ENCODE results near the gene COL19A1. TPM values are rescaled to one million over a fixed set of nuclear protein-coding genes. Genes with fewer than 3 reads are reported as not detected.

Gene COL19A1
- total RNA-seq, 2 donors from 2014 or later = 0.14 to 0.45 TPM

GRCh38 chr6:70151616-70152015, 285.3 kb downstream of the COL19A1 start:
- H3K27ac ChIP-seq = no peak overlapping the region
- TF ChIP-seq POLR2A (IDR thresholded peaks at IDR 0.05) (no peak), POLR2AphosphoS5 (IDR thresholded peaks at IDR 0.05) (no peak), CTCF (IDR thresholded peaks at IDR 0.05) (no peak)
- intact Hi-C loops (cut with DNase I) = no loop called here
- H3K9me3 ChIP-seq = no peaks in the 10 kb centered on the region
- no peaks in the 10 kb centered on the region for H3K27me3 ChIP-seq (replicated peaks; ENCODE audit: insufficient read depth)
- no peaks in the 10 kb centered on the region for H3K4me1 ChIP-seq (replicated peaks)
- no peaks in the 10 kb centered on the region for H3K36me3 ChIP-seq
- no peak for DNase-seq (ENCODE audit: low spot score)
- 64% methylated on average over 2 of the region's 2 CpGs for WGBS
- H3K4me3 ChIP-seq = no peak overlapping the region

- H3K36me3 ChIP-seq = no peaks in the 10 kb centered on the region
- H3K9me3 ChIP-seq = no peaks in the 10 kb centered on the region
- no peak for DNase-seq (ENCODE audit: low spot score)
- WGBS = 77% methylated on average over 6 of the region's 6 CpGs
- no peak for TF ChIP-seq POLR2AphosphoS5 (IDR thresholded peaks at IDR 0.05)
- no peak for TF ChIP-seq POLR2A (IDR thresholded peaks at IDR 0.05)
- TF ChIP-seq CTCF (IDR thresholded peaks at IDR 0.05) = no peak
- no peaks in the 10 kb centered on the region for H3K4me1 ChIP-seq (replicated peaks)
- H3K4me3 ChIP-seq = no peak overlapping the region
- no peak overlapping the region for H3K27ac ChIP-seq
- intact Hi-C loops (cut with DNase I) = no loop called here
- H3K27me3 ChIP-seq (replicated peaks; ENCODE audit: insufficient read depth) = no peaks in the 10 kb centered on the region
Observed at GRCh38 chr6:70152786-70153185, 286.4 kb downstream of the COL19A1 start.

GRCh38 chr6:70157086-70157485, 290.7 kb downstream of the COL19A1 start:
- Histone ChIP-seq H3K9me3 (no peaks in the 10 kb centered on the region), H3K4me1 (replicated peaks) (no peaks in the 10 kb centered on the region), H3K27me3 (replicated peaks; ENCODE audit: insufficient read depth) (no peaks in the 10 kb centered on the region), H3K27ac (no peak overlapping the region), H3K36me3 (no peaks in the 10 kb centered on the region), H3K4me3 (no peak overlapping the region)
- no peak for TF ChIP-seq POLR2A (IDR thresholded peaks at IDR 0.05)
- TF ChIP-seq CTCF (IDR thresholded peaks at IDR 0.05) = no peak
- no peak for TF ChIP-seq POLR2AphosphoS5 (IDR thresholded peaks at IDR 0.05)
- no peak for DNase-seq (ENCODE audit: low spot score)
- intact Hi-C loops (cut with DNase I) = no loop called here
- WGBS = 48% methylated on average over 1 of the region's 1 CpG

GRCh38 chr6:70160276-70160675, 293.9 kb downstream of the COL19A1 start:
- no peak for DNase-seq (ENCODE audit: low spot score)
- no peaks in the 10 kb centered on the region for H3K27me3 ChIP-seq (replicated peaks; ENCODE audit: insufficient read depth)
- no peaks in the 10 kb centered on the region for H3K4me1 ChIP-seq (replicated peaks)
- no peak for TF ChIP-seq POLR2AphosphoS5 (IDR thresholded peaks at IDR 0.05)
- TF ChIP-seq CTCF (IDR thresholded peaks at IDR 0.05) = no peak
- no peak for TF ChIP-seq POLR2A (IDR thresholded peaks at IDR 0.05)
- 39% methylated on average over 1 of the region's 1 CpG for WGBS
- H3K27ac ChIP-seq = no peak overlapping the region
- no peaks in the 10 kb centered on the region for H3K9me3 ChIP-seq
- intact Hi-C loops (cut with DNase I) = loop anchor here (10.0 kb wide), 2 partner anchors 55 to 325 kb away; no protein-coding TSS in a partner anchor
- H3K4me3 ChIP-seq = no peak overlapping the region
- H3K36me3 ChIP-seq = no peaks in the 10 kb centered on the region

GRCh38 chr6:70162972-70163371, 296.6 kb downstream of the COL19A1 start:
- Histone ChIP-seq H3K27ac (no peak overlapping the region), H3K9me3 (no peaks in the 10 kb centered on the region), H3K4me1 (replicated peaks) (no peaks in the 10 kb centered on the region), H3K27me3 (replicated peaks; ENCODE audit: insufficient read depth) (no peaks in the 10 kb centered on the region), H3K36me3 (no peaks in the 10 kb centered on the region), H3K4me3 (no peak overlapping the region)
- no peak for DNase-seq (ENCODE audit: low spot score)
- TF ChIP-seq CTCF (IDR thresholded peaks at IDR 0.05) (no peak), POLR2A (IDR thresholded peaks at IDR 0.05) (no peak), POLR2AphosphoS5 (IDR thresholded peaks at IDR 0.05) (no peak)
- 88% methylated on average over 3 of the region's 3 CpGs for WGBS
- intact Hi-C loops (cut with DNase I) = loop anchor here (10.0 kb wide), 2 partner anchors 58 to 328 kb away; no protein-coding TSS in a partner anchor

Data from prostate gland (tissue), 2 donors.